HepG2 (cell line): Measurements from ENCODE around the gene CAPN9. TPM values are rescaled to one million over a fixed set of nuclear protein-coding genes. Genes with fewer than 3 reads are reported as not detected.

ENCODE experiments used
- CEBPB ChIP-seq: IDR thresholded peaks from 2 replicates; pipeline ENCODE4 v1.6.1; 2011; ENCODE audit warnings: low read depth, low read length, improper control_type of control experiment, borderline replicate concordance
- HNRNPUL1 ChIP-seq: fragments of 200-400 bp; formaldehyde crosslinking; IDR thresholded peaks from 2 replicates; pipeline ENCODE4 v1.6.1; 2017; ENCODE audit warnings: low read depth, mild to moderate bottlenecking, low read length, moderate library complexity
- MATR3 ChIP-seq: sonication (generic); formaldehyde crosslinking; IDR thresholded peaks from 2 replicates; pipeline ENCODE4 v1.4.0; 2020; ENCODE audit warnings: missing genetic modification reagents
- SNAI1 ChIP-seq: sonication (generic); formaldehyde crosslinking; IDR thresholded peaks from 2 replicates; pipeline ENCODE4 v1.5.0; 2020; ENCODE audit warnings: mild to moderate bottlenecking, missing genetic modification reagents, borderline replicate concordance
- SRSF4 ChIP-seq: fragments of 200-400 bp; formaldehyde crosslinking; IDR thresholded peaks from one replicate; pipeline ENCODE4 v1.6.1; 2018; ENCODE audit warnings: mild to moderate bottlenecking, low read depth, low read length, moderate library complexity; ENCODE audit not compliant: poor library complexity, severe bottlenecking
- XBP1 ChIP-seq: sonication (generic); formaldehyde crosslinking; IDR thresholded peaks from 2 replicates; pipeline ENCODE4 v1.5.0; 2020; ENCODE audit warnings: missing genetic modification reagents
- ZFP82 ChIP-seq: sonication (generic); formaldehyde crosslinking; IDR thresholded peaks from 2 replicates; pipeline ENCODE4 v1.5.1; 2020; ENCODE audit warnings: mild to moderate bottlenecking, missing genetic modification reagents, borderline replicate concordance
- ZNF550 ChIP-seq: sonication (generic); formaldehyde crosslinking; IDR thresholded peaks from 2 replicates; pipeline ENCODE4 v1.4.0; 2020; ENCODE audit warnings: mild to moderate bottlenecking, missing genetic modification reagents, borderline replicate concordance
- polyA plus RNA-seq, 8 experiments: library from polyadenylated mRNA; depleted of rRNA in 3 of 8; stranded (reverse) in 7 of 8; unstranded in 1 of 8; fragments of >200 nt; fragmentation: Illumina TruSeq in 4 of 8; extraction: Trizol in 4 of 8; gene quantifications; 2 replicates each; pipeline versions ENCODE4 v1.2.1 to v1.2.3, GENCODE V29; 2011 to 2016; ENCODE audit warnings: low read depth in 4 of 8, missing spikeins in 1 of 8, mixed read lengths in 1 of 8; ENCODE audit not compliant: insufficient read depth in 1 of 8
- total RNA-seq, 5 experiments: library from RNA; depleted of rRNA; stranded (reverse); fragments of >200 nt; fragmentation: Illumina TruSeq; extraction: Trizol; gene quantifications; 2 replicates each; pipeline ENCODE4 v1.2.3, GENCODE V29; 2016; ENCODE audit warnings: low read depth in 1 of 5
- TF ChIP-seq, protein P1 (sequence below): sonication (generic); formaldehyde crosslinking; IDR thresholded peaks from 2 replicates; pipeline ENCODE4 v1.4.0; 2020; ENCODE audit warnings: missing genetic modification reagents
- TF ChIP-seq, protein P2 (sequence below): sonication (generic); formaldehyde crosslinking; IDR thresholded peaks from 2 replicates; pipeline ENCODE4 v1.8.0; 2022; ENCODE audit warnings: mild to moderate bottlenecking, missing genetic modification reagents; ENCODE audit not compliant: insufficient replicate concordance
- TF ChIP-seq, protein P3 (sequence below): sonication (generic); formaldehyde crosslinking; IDR thresholded peaks from 2 replicates; pipeline ENCODE4 v1.4.0; 2020; ENCODE audit warnings: low read depth, missing genetic modification reagents
- TF ChIP-seq, protein P4 (sequence below): sonication (generic); formaldehyde crosslinking; IDR thresholded peaks from 2 replicates; pipeline ENCODE4 v1.4.0; 2020; ENCODE audit warnings: missing genetic modification reagents, borderline replicate concordance
- TF ChIP-seq, protein P5 (sequence below): sonication (generic); formaldehyde crosslinking; IDR thresholded peaks from 2 replicates; pipeline ENCODE4 v1.5.0; 2020; ENCODE audit warnings: missing genetic modification reagents

Gene CAPN9
- total and polyA plus RNA-seq, 2 of the 13 experiments (the other 11 are each of a cell fraction or from before 2014, with no cell fraction given), result 0.04 to 0.31 TPM

DNA sequence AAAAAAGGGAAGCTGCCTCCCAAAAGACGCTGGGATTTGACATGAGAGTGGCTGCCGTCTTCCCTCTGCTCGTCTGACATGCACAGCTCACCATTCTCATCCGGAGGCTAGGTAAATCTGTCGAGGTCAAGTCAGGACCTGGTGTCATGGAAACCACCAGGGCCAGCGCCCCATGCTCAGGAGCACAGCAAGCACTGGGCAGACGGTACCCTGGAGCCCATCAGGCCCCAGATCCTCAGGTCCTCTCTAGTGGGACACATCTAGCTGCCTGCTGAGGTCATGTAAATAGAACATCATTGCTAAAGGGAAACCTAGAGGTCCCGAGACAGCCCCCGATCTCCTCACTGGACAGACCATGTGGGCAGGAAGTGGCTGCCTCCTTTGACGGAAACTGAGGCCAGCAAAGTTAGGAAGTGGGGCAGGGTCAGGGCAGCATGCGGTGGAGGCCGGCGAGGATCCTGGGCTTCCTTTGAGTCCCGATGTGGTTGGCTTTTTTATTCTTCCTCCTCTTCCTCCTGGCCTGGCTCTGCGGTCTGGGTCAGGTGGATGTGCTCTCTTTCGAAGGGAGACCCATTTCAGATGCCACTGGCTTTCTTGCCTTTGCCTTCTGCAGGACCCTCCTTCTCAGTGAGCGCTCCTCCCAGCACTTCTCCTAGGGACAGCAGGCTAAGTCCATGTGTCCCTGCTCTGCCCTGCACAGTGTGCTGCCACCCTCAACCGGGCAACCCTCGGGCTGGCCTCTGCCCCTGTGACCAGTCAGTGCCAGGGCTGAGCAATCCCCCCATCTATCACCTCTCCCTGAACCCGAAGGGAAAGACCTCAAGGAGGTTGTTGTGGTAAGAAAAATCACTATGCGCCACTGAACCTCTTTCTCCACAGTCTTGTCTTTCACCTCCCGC lies 39.2 kb upstream of the CAPN9 start (continued):
- TF ChIP-seq, protein P1, sequence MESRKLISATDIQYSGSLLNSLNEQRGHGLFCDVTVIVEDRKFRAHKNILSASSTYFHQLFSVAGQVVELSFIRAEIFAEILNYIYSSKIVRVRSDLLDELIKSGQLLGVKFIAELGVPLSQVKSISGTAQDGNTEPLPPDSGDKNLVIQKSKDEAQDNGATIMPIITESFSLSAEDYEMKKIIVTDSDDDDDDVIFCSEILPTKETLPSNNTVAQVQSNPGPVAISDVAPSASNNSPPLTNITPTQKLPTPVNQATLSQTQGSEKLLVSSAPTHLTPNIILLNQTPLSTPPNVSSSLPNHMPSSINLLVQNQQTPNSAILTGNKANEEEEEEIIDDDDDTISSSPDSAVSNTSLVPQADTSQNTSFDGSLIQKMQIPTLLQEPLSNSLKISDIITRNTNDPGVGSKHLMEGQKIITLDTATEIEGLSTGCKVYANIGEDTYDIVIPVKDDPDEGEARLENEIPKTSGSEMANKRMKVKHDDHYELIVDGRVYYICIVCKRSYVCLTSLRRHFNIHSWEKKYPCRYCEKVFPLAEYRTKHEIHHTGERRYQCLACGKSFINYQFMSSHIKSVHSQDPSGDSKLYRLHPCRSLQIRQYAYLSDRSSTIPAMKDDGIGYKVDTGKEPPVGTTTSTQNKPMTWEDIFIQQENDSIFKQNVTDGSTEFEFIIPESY (CRISPR knock-in tag), result peak; percentile 44; the same call in 1 of the 2 replicates
- no peak for TF ChIP-seq XBP1 (CRISPR knock-in tag)
- TF ChIP-seq, protein P2, sequence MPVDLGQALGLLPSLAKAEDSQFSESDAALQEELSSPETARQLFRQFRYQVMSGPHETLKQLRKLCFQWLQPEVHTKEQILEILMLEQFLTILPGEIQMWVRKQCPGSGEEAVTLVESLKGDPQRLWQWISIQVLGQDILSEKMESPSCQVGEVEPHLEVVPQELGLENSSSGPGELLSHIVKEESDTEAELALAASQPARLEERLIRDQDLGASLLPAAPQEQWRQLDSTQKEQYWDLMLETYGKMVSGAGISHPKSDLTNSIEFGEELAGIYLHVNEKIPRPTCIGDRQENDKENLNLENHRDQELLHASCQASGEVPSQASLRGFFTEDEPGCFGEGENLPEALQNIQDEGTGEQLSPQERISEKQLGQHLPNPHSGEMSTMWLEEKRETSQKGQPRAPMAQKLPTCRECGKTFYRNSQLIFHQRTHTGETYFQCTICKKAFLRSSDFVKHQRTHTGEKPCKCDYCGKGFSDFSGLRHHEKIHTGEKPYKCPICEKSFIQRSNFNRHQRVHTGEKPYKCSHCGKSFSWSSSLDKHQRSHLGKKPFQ, result no peak
- TF ChIP-seq CEBPB, result no peak
- TF ChIP-seq, protein P3, sequence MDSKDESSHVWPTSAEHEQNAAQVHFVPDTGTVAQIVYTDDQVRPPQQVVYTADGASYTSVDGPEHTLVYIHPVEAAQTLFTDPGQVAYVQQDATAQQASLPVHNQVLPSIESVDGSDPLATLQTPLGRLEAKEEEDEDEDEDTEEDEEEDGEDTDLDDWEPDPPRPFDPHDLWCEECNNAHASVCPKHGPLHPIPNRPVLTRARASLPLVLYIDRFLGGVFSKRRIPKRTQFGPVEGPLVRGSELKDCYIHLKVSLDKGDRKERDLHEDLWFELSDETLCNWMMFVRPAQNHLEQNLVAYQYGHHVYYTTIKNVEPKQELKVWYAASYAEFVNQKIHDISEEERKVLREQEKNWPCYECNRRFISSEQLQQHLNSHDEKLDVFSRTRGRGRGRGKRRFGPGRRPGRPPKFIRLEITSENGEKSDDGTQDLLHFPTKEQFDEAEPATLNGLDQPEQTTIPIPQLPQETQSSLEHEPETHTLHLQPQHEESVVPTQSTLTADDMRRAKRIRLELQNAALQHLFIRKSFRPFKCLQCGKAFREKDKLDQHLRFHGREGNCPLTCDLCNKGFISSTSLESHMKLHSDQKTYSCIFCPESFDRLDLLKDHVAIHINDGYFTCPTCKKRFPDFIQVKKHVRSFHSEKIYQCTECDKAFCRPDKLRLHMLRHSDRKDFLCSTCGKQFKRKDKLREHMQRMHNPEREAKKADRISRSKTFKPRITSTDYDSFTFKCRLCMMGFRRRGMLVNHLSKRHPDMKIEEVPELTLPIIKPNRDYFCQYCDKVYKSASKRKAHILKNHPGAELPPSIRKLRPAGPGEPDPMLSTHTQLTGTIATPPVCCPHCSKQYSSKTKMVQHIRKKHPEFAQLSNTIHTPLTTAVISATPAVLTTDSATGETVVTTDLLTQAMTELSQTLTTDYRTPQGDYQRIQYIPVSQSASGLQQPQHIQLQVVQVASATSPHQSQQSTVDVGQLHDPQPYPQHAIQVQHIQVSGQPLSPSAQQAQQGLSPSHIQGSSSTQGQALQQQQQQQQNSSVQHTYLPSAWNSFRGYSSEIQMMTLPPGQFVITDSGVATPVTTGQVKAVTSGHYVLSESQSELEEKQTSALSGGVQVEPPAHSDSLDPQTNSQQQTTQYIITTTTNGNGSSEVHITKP, result no peak
- TF ChIP-seq SNAI1, result peak; percentile 89; the same call in 1 of the 2 replicates
- no peak for TF ChIP-seq ZFP82 (CRISPR knock-in tag)
- no peak for TF ChIP-seq SRSF4
- TF ChIP-seq, protein P4, sequence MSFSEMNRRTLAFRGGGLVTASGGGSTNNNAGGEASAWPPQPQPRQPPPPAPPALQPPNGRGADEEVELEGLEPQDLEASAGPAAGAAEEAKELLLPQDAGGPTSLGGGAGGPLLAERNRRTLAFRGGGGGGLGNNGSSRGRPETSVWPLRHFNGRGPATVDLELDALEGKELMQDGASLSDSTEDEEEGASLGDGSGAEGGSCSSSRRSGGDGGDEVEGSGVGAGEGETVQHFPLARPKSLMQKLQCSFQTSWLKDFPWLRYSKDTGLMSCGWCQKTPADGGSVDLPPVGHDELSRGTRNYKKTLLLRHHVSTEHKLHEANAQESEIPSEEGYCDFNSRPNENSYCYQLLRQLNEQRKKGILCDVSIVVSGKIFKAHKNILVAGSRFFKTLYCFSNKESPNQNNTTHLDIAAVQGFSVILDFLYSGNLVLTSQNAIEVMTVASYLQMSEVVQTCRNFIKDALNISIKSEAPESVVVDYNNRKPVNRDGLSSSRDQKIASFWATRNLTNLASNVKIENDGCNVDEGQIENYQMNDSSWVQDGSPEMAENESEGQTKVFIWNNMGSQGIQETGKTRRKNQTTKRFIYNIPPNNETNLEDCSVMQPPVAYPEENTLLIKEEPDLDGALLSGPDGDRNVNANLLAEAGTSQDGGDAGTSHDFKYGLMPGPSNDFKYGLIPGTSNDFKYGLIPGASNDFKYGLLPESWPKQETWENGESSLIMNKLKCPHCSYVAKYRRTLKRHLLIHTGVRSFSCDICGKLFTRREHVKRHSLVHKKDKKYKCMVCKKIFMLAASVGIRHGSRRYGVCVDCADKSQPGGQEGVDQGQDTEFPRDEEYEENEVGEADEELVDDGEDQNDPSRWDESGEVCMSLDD (CRISPR knock-in tag), result no peak
- TF ChIP-seq ZNF550 (CRISPR knock-in tag), result no peak
- TF ChIP-seq MATR3 (CRISPR knock-in tag), result no peak
- TF ChIP-seq, protein P5, sequence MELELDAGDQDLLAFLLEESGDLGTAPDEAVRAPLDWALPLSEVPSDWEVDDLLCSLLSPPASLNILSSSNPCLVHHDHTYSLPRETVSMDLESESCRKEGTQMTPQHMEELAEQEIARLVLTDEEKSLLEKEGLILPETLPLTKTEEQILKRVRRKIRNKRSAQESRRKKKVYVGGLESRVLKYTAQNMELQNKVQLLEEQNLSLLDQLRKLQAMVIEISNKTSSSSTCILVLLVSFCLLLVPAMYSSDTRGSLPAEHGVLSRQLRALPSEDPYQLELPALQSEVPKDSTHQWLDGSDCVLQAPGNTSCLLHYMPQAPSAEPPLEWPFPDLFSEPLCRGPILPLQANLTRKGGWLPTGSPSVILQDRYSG, result no peak
- TF ChIP-seq HNRNPUL1, result no peak
